ENCODE measurements around the gene PDGFRA.

GRCh38 chr4:54185866-54186265 lies 43.2 kb upstream of the PDGFRA start:
- TF ChIP-seq CTCF (conservative IDR thresholded peaks at IDR 0.05) (no peak), EZH2 (IDR thresholded peaks at IDR 0.05; ENCODE audit: low read depth) (no peak)

Measured in PC-9 (cell line).